Gastroesophageal sphincter (tissue), 4 donors: ENCODE data around the gene CACNA1C. TPM values are rescaled to one million over a fixed set of nuclear protein-coding genes. Genes with fewer than 3 reads are reported as not detected.

Experiments
- ATAC-seq: fragments of 150-250 bp; one replicate; pipeline ENCODE4 v1.9.1; 2016; ENCODE audit warnings: mild to moderate bottlenecking, moderate library complexity
- H3K27ac ChIP-seq, 4 donors: fragments of 200-600 bp; sonication (generic) in 3 of 4; 1 replicate in 3 of 4; 2 replicates in 1 of 4; pipeline ENCODE4 v1.5.1; 2016 to 2019
- H3K27me3 ChIP-seq: fragments of 200-600 bp; sonication (generic); one replicate; pipeline ENCODE4 v1.5.1; 2019
- H3K36me3 ChIP-seq, 2 donors: fragments of 200-600 bp; sonication (generic); one replicate each; pipeline ENCODE4 v1.5.1; 2019; ENCODE audit warnings: control low read depth in 1 of 2
- H3K4me1 ChIP-seq, 3 donors: fragments of 200-600 bp; sonication (generic); 1 replicate in 2 of 3; 2 replicates in 1 of 3; pipeline ENCODE4 v1.5.1; 2016 to 2019; ENCODE audit warnings: control low read depth in 2 of 3
- H3K4me3 ChIP-seq, 2 donors: fragments of 200-600 bp; sonication (generic); one replicate each; pipeline ENCODE4 v1.5.1; 2019; ENCODE audit warnings: mild to moderate bottlenecking in 1 of 2, moderate library complexity in 1 of 2
- H3K9me3 ChIP-seq, 3 donors: fragments of 200-600 bp; sonication (generic); one replicate each; pipeline ENCODE4 v1.5.1; 2017 to 2019; ENCODE audit warnings: control low read depth in 2 of 3
- EP300 ChIP-seq: sonication (generic); formaldehyde crosslinking; IDR thresholded peaks from one replicate; pipeline ENCODE4 v1.6.1; 2017; ENCODE audit warnings: antibody characterized with exemption, mild to moderate bottlenecking
- POLR2A ChIP-seq, 2 donors: fragments of 450-650 bp; IDR thresholded peaks; one replicate each; pipeline ENCODE4 v1.6.1; 2017; ENCODE audit warnings: antibody characterized with exemption in 2 of 2, mild to moderate bottlenecking in 2 of 2, moderate library complexity in 1 of 2
- POLR2AphosphoS5 ChIP-seq: sonication (generic); formaldehyde crosslinking; IDR thresholded peaks from one replicate; pipeline ENCODE4 v1.6.1; 2017; ENCODE audit warnings: antibody characterized with exemption
- WGBS, 2 donors: methylation state at CpG; one replicate each; pipeline ENCODE4 v1.1.5; 2018; ENCODE audit warnings: low coverage in 1 of 2; 5-methylcytosine and 5-hydroxymethylcytosine counted together
- total RNA-seq, 4 donors: library from RNA; depleted of rRNA; stranded (reverse); fragments of >200 nt; gene quantifications; one replicate each; pipeline ENCODE4 v1.1.0, GENCODE V29; 2016
- TF ChIP-seq, protein P1 (sequence below), 4 experiments: fragments of 200-600 bp in 2 of 4; fragments of 450-650 bp in 2 of 4; sonication (generic) in 1 of 4; IDR thresholded peaks; one replicate each; pipeline ENCODE4 v1.5.1; 2017 to 2019; ENCODE audit warnings: antibody characterized with exemption in 4 of 4, mild to moderate bottlenecking in 2 of 4, moderate library complexity in 2 of 4

Gene CACNA1C
- total RNA-seq, 4 donors from 2014 or later, result 22.9 to 96.2 (median 41.4) TPM

GRCh38 chr12:2170376-2170775 is 117.6 kb downstream of the CACNA1C start:
- 60 to 67% methylated on average over 1 of the region's 1 CpG for WGBS, 2 donors
- H3K36me3 ChIP-seq, result no peaks in the 10 kb centered on the region
- peak; percentile 92 for TF ChIP-seq POLR2AphosphoS5
- TF ChIP-seq EP300, result no peak
- peak overlapping the region; percentile 47 to 81 (median 60) for H3K27ac ChIP-seq
- peaks cover 11 to 63% (median 16%) of the 10 kb centered on the region in 3 donors for H3K4me1 ChIP-seq
- peak; percentile 90 for ATAC-seq
- no peaks in the 10 kb centered on the region for H3K27me3 ChIP-seq
- H3K4me3 ChIP-seq, result no peak overlapping the region
- peaks cover 0 to 13% (median 0%) of the 10 kb centered on the region in 3 donors for H3K9me3 ChIP-seq

DNA sequence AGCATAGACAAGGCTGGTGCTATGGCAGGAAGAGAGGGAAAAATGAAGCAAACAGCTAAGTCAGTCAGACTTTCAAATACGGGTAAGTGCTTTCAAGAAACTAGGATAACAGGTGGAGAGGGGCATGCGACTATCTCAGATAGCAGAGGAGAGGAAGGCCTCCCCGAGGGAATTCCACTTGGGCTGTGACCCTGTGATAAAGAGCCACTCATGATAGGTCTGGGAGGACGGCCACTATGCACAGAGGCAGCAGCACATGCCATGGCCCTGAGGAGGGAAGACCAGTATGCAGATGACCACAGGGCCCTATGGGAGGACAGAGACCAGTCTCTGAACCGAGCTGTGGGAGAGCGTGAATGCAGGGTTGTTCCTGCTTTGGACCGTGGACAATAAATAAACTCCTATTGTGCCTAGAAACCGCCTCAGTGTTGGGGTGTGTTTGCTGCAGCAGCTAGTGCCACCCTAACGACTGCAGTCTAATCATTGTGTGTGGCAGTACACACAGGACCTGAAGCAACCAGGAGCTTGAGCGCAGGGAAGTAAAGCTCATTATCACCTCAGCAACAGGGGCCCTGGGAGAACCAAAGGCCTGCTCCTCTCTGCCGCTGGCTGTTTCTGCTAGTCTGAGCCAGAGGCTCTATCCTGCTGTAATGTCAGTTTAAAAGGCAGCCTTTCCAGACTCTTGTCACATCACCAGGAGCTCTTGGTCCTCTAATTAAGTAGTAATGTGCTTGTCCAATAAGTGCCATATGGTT is 119.1 kb downstream of the CACNA1C start:
- H3K4me1 ChIP-seq, result peaks cover 11 to 69% (median 16%) of the 10 kb centered on the region in 3 donors
- peak overlapping the region in 3 of 4 donors; percentile 39 to 81 (median 72) for H3K27ac ChIP-seq
- ATAC-seq, result no peak

GRCh38 chr12:2172491-2173214 is 119.9 kb downstream of the CACNA1C start:
- Histone ChIP-seq H3K36me3 (no peaks in the 10 kb centered on the region), H3K27ac (peak overlapping the region in 3 of 4 donors; percentile 19 to 72 (median 20)), H3K9me3 (peaks cover 0 to 1% (median 0%) of the 10 kb centered on the region in 3 donors), H3K27me3 (no peaks in the 10 kb centered on the region), H3K4me3 (no peak overlapping the region), H3K4me1 (peaks cover 11 to 77% (median 16%) of the 10 kb centered on the region in 3 donors)
- ATAC-seq, result no peak
- TF ChIP-seq, protein P1, sequence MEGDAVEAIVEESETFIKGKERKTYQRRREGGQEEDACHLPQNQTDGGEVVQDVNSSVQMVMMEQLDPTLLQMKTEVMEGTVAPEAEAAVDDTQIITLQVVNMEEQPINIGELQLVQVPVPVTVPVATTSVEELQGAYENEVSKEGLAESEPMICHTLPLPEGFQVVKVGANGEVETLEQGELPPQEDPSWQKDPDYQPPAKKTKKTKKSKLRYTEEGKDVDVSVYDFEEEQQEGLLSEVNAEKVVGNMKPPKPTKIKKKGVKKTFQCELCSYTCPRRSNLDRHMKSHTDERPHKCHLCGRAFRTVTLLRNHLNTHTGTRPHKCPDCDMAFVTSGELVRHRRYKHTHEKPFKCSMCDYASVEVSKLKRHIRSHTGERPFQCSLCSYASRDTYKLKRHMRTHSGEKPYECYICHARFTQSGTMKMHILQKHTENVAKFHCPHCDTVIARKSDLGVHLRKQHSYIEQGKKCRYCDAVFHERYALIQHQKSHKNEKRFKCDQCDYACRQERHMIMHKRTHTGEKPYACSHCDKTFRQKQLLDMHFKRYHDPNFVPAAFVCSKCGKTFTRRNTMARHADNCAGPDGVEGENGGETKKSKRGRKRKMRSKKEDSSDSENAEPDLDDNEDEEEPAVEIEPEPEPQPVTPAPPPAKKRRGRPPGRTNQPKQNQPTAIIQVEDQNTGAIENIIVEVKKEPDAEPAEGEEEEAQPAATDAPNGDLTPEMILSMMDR (IDR thresholded peaks at IDR 0.05), result no peak
- no peak for TF ChIP-seq POLR2A (IDR thresholded peaks at IDR 0.05)
- TF ChIP-seq EP300, result no peak
- no peak for TF ChIP-seq POLR2AphosphoS5
- 65 to 81% methylated on average over 8 to 12 of the region's 12 CpGs for WGBS, 2 donors

More for the DNA sequence above, 119.1 kb downstream of the CACNA1C start:
- TF ChIP-seq POLR2AphosphoS5 (no peak), EP300 (no peak), POLR2A (IDR thresholded peaks at IDR 0.05) (no peak)
- TF ChIP-seq, protein P1 (IDR thresholded peaks at IDR 0.05), result no peak
- H3K27me3 ChIP-seq, result no peaks in the 10 kb centered on the region
- H3K4me3 ChIP-seq, result no peak overlapping the region
- WGBS, 2 donors, result 76 to 84% methylated on average over 10 of the region's 11 CpGs
- no peaks in the 10 kb centered on the region for H3K36me3 ChIP-seq
- H3K9me3 ChIP-seq, result peaks cover 0 to 9% (median 0%) of the 10 kb centered on the region in 3 donors

GRCh38 chr12:2173971-2174370 is 121.2 kb downstream of the CACNA1C start:
- TF ChIP-seq POLR2A (IDR thresholded peaks at IDR 0.05), result no peak
- TF ChIP-seq, protein P1 (IDR thresholded peaks at IDR 0.05), result no peak
- TF ChIP-seq EP300, result no peak
- Histone ChIP-seq H3K4me1 (peaks cover 11 to 88% (median 16%) of the 10 kb centered on the region in 3 donors), H3K4me3 (no peak overlapping the region), H3K27ac (peak overlapping the region in 1 of 4 donors; percentile 3), H3K36me3 (no peaks in the 10 kb centered on the region), H3K27me3 (no peaks in the 10 kb centered on the region), H3K9me3 (no peaks in the 10 kb centered on the region)
- ATAC-seq, result no peak
- WGBS, 2 donors, result 60 to 69% methylated on average over 3 to 4 of the region's 4 CpGs

DNA sequence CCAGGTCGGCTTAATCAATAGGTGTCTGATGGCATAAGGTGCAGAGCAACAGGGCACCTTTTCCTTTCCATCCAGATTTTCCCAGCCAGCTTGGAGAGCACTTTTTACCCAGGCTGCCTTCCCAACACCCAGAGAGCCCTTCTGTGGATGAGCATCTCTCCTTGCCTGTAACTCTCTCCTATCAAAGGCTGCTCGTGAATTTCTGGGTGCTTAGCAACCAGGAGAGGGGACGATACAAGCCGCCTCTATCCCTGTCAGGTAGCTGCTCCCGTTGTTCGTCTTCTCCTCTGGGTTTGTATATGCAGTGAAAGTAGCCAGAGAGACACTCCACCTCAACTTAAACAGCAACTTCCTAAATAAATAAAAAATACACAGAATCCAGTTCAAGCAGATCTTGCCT is 124.2 kb downstream of the CACNA1C start:
- Histone ChIP-seq H3K9me3 (no peaks in the 10 kb centered on the region), H3K4me3 (no peak overlapping the region), H3K36me3 (no peaks in the 10 kb centered on the region), H3K27me3 (no peaks in the 10 kb centered on the region), H3K4me1 (peaks cover 12 to 85% (median 16%) of the 10 kb centered on the region in 3 donors), H3K27ac (peak overlapping the region in 1 of 4 donors; percentile 85)
- no peak for ATAC-seq
- WGBS, 2 donors, result 58 to 71% methylated on average over 2 to 6 of the region's 6 CpGs
- TF ChIP-seq POLR2A (IDR thresholded peaks at IDR 0.05) (no peak), EP300 (no peak), POLR2AphosphoS5 (no peak)
- TF ChIP-seq, protein P1 (IDR thresholded peaks at IDR 0.05), result no peak
